PFSK-1 (cell line): Measurements from ENCODE around the gene SLC35A2.

Experiments
- FOXP2 ChIP-seq: optimal IDR thresholded peaks from 2 replicates; pipeline ENCODE3; 2011; ENCODE audit warnings: borderline replicate concordance, control low read depth, inconsistent platforms; ENCODE audit not compliant: insufficient read depth; ENCODE audit errors: extremely low read length, extremely low read depth
- POLR2AphosphoS5 ChIP-seq: IDR thresholded peaks from 2 replicates; pipeline ENCODE4 v1.6.1; 2012; ENCODE audit warnings: low read depth, mild to moderate bottlenecking, control low read depth, low read length, moderate library complexity
- SIN3A ChIP-seq: IDR thresholded peaks from 2 replicates; pipeline ENCODE4 v1.6.1; 2012; ENCODE audit warnings: mild to moderate bottlenecking, low read length, moderate library complexity, borderline replicate concordance; ENCODE audit not compliant: insufficient read depth
- TAF1 ChIP-seq: IDR thresholded peaks from 2 replicates; pipeline ENCODE4 v1.6.1; 2012; ENCODE audit warnings: low read length, control low read depth, borderline replicate concordance; ENCODE audit not compliant: insufficient read depth
- TF ChIP-seq, protein P1 (sequence below), 2 experiments: IDR thresholded peaks; 2 replicates each; pipeline versions ENCODE4 v1.6.1 to v1.8.0; 2011 to 2012; ENCODE audit warnings: low read depth in 2 of 2, low read length in 2 of 2, control low read depth in 1 of 2, inconsistent platforms in 1 of 2, mild to moderate bottlenecking in 1 of 2, moderate library complexity in 1 of 2; ENCODE audit not compliant: insufficient read depth in 1 of 2

Gene SLC35A2

GRCh38 chrX:48905090-48905790, 6.2 kb downstream of the SLC35A2 start:
- TF ChIP-seq, protein P1, sequence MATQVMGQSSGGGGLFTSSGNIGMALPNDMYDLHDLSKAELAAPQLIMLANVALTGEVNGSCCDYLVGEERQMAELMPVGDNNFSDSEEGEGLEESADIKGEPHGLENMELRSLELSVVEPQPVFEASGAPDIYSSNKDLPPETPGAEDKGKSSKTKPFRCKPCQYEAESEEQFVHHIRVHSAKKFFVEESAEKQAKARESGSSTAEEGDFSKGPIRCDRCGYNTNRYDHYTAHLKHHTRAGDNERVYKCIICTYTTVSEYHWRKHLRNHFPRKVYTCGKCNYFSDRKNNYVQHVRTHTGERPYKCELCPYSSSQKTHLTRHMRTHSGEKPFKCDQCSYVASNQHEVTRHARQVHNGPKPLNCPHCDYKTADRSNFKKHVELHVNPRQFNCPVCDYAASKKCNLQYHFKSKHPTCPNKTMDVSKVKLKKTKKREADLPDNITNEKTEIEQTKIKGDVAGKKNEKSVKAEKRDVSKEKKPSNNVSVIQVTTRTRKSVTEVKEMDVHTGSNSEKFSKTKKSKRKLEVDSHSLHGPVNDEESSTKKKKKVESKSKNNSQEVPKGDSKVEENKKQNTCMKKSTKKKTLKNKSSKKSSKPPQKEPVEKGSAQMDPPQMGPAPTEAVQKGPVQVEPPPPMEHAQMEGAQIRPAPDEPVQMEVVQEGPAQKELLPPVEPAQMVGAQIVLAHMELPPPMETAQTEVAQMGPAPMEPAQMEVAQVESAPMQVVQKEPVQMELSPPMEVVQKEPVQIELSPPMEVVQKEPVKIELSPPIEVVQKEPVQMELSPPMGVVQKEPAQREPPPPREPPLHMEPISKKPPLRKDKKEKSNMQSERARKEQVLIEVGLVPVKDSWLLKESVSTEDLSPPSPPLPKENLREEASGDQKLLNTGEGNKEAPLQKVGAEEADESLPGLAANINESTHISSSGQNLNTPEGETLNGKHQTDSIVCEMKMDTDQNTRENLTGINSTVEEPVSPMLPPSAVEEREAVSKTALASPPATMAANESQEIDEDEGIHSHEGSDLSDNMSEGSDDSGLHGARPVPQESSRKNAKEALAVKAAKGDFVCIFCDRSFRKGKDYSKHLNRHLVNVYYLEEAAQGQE (IDR thresholded peaks at IDR 0.05; ENCODE audit: insufficient read depth in 1 of 2, low read depth in 2 of 2, low read length in 2 of 2), result no peak
- no peak for TF ChIP-seq POLR2AphosphoS5
- TF ChIP-seq TAF1, result no peak
- TF ChIP-seq FOXP2, result no peak
- TF ChIP-seq SIN3A, result no peak

DNA sequence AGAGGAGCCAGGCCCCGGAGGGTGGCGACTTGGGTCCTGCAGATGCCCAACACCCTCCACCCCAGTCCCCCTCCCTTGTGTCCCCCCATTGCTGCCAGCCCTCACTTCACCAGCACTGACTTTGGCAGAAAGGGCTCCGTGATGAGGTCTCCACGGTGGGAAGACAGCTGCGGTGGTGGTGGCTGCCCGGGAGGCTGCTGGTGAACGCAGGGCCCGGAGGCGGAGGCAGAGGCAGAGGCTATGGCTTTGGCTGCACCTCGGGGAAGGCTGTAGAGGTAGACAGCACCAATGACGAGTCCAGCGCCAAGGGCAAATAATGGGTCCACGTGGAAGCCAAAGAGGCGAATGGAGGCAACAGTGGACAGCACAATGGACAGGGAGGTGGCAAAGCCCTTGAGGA, 6.8 kb downstream of the SLC35A2 start:
- TF ChIP-seq FOXP2, result no peak
- TF ChIP-seq POLR2AphosphoS5, result no peak
- TF ChIP-seq, protein P1 (IDR thresholded peaks at IDR 0.05; ENCODE audit: insufficient read depth in 1 of 2, low read depth in 2 of 2, low read length in 2 of 2), result no peak
- no peak for TF ChIP-seq SIN3A
- TF ChIP-seq TAF1, result no peak

- TF ChIP-seq POLR2AphosphoS5, result no peak; the same call in 1 of the 2 replicates
- no peak for TF ChIP-seq TAF1
- TF ChIP-seq FOXP2, result no peak
- no peak for TF ChIP-seq SIN3A
- TF ChIP-seq, protein P1 (IDR thresholded peaks at IDR 0.05; ENCODE audit: insufficient read depth in 1 of 2, low read depth in 2 of 2, low read length in 2 of 2), result no peak
Measured at GRCh38 chrX:48904180-48904579, 7.3 kb downstream of the SLC35A2 start.

GRCh38 chrX:48903290-48903689, 8.2 kb downstream of the SLC35A2 start:
- TF ChIP-seq, protein P1 (IDR thresholded peaks at IDR 0.05; ENCODE audit: insufficient read depth in 1 of 2, low read depth in 2 of 2, low read length in 2 of 2), result no peak
- TF ChIP-seq SIN3A (no peak), TAF1 (no peak), FOXP2 (no peak), POLR2AphosphoS5 (no peak)

GRCh38 chrX:48902776-48903175, 8.7 kb downstream of the SLC35A2 start:
- TF ChIP-seq, protein P1 (IDR thresholded peaks at IDR 0.05; ENCODE audit: insufficient read depth in 1 of 2, low read depth in 2 of 2, low read length in 2 of 2), result no peak
- TF ChIP-seq POLR2AphosphoS5 (no peak), TAF1 (no peak), FOXP2 (no peak), SIN3A (no peak)
